Large intestine (tissue), 3 donors: ENCODE results near the gene SP8. TPM values are rescaled to one million over a fixed set of nuclear protein-coding genes. Genes with fewer than 3 reads are reported as not detected.

ENCODE experiments used
- DNase-seq, 2 donors: peaks; one replicate each; pipeline versions ENCODE4 v3.0.0 to v3.0.0-alpha.2; 2013
- H3K27ac ChIP-seq: one replicate; pipeline ENCODE4 v1.5.1; 2013; ENCODE audit warnings: low read length
- H3K27me3 ChIP-seq: 2 replicates; pipeline ENCODE4 v1.6.1; 2013; ENCODE audit warnings: low read length; ENCODE audit not compliant: control insufficient read depth, insufficient read depth
- H3K36me3 ChIP-seq: 2 replicates; pipeline ENCODE4 v1.6.1; 2013; ENCODE audit warnings: low read length; ENCODE audit not compliant: control insufficient read depth, insufficient read depth
- H3K4me1 ChIP-seq: one replicate; pipeline ENCODE4 v1.6.1; 2013; ENCODE audit warnings: low read length; ENCODE audit not compliant: control insufficient read depth, insufficient read depth
- H3K4me3 ChIP-seq: one replicate; pipeline ENCODE4 v1.5.1; 2013; ENCODE audit warnings: low read length
- H3K9me3 ChIP-seq: one replicate; pipeline ENCODE4 v1.6.1; 2013; ENCODE audit warnings: mild to moderate bottlenecking, low read depth, low read length, moderate library complexity; ENCODE audit not compliant: control insufficient read depth
- WGBS: methylation state at CpG from one replicate; pipeline ENCODE4 v1.1.5; 2013; ENCODE audit warnings: low lambda C conversion rate; ENCODE audit not compliant: insufficient coverage; 5-methylcytosine and 5-hydroxymethylcytosine counted together
- polyA plus RNA-seq: library from polyadenylated mRNA; unstranded; fragments of 120-200 nt; gene quantifications from one replicate; pipeline ENCODE4 v1.2.1, GENCODE V29; 2013

Gene SP8
- polyA plus RNA-seq, 1 donor: not detected

DNA sequence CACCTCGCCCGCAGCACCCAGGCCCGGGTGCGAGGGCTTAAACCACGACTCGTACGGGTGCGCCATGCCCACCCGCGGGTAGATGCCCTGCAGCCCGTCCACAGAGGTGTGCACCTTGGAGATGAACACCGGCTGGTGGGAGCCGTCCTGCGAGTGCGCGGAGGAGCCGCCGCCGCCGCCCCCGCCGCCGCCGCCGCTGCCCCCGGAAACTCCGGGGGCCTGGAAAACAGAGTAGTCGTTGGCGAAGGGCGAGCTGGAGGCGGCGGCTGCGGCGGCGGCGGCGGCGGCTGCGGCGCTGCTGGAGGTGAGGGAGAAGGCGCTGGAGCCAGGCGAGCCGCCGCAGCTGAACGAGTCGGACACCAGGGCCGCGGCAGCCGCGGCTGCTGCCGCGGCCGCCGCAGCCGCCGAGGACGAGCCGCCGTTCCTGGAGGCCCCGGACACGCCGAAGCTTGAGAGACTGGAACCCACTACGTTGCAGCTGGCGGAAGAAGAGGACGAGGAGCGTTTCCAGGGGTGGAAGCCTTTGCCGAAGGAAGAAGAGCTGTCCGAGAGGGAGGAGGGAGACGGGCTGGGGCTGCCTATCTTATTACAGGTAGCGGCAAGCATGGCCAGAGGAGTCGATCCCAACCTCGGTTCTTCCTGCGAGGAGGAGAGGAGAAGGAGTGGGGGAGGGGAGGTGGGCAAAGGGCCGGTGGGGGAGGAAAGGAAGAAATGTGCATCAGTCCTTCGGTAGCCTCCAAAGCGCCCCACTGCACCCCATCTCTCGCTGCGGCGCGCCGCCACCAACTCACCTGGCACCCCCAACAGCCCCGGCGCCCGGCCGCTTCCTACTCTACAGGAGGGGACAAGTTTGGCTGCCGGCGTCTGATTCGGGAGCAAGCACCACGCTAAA lies 1.3 kb downstream of the SP8 start:
- peaks cover 4% of the 10 kb centered on the region for H3K4me1 ChIP-seq
- H3K27ac ChIP-seq: no peak overlapping the region
- H3K9me3 ChIP-seq: peaks cover 13% of the 10 kb centered on the region
- no peaks in the 10 kb centered on the region for H3K36me3 ChIP-seq
- H3K27me3 ChIP-seq: peaks cover 89% of the 10 kb centered on the region
- no CpG with 5 or more reads among the region's 89 CpGs for WGBS
- peak in 1 of 2 donors; percentile 20 for DNase-seq
- peak overlapping the region; percentile 31 for H3K4me3 ChIP-seq

- Histone ChIP-seq H3K36me3 (no peaks in the 10 kb centered on the region), H3K4me1 (peaks cover 4% of the 10 kb centered on the region), H3K4me3 (no peak overlapping the region), H3K9me3 (peaks cover 13% of the 10 kb centered on the region), H3K27ac (no peak overlapping the region), H3K27me3 (peaks cover 87% of the 10 kb centered on the region)
- no CpG with 5 or more reads among the region's 93 CpGs for WGBS
- DNase-seq: peak in 1 of 2 donors; percentile 32
Measured at GRCh38 chr7:20784388-20785156, 2.1 kb downstream of the SP8 start.

DNA sequence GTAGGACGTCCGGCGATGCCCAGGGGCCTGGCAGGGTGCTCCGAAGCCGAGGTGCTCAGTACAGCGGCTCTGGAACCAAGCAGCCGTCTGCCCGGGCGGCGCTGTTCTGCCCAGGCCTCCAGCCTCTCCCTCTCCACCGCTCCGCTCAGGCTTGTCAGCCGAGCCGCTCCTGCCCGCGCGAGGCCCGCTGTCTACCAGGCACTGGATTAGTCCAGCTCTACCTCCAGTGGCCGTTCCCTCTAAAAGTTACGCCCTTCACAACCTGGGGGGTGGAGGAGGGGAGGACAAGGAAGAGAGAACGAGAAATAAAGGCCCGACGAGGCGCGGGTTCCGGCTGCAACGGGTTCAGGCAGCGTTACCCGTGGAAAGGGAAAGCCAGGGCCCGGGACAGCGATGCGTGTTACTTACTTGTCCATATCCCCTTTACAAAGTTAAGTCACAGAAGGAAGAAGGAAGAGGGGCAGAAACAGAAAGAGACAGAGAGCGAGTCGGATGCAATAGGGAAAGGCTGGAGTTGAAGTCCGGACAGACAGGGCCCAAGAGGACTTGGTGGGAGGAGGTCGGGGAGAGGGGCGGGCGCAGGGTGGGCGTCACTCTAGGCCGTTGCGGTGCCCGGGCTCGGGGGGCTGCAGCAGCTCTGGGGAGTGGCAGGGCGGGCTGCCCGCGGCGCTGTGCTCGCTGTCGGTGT lies 2.8 kb downstream of the SP8 start:
- H3K27me3 ChIP-seq: peaks cover 87% of the 10 kb centered on the region
- DNase-seq: peak; percentile 22 to 38
- H3K27ac ChIP-seq: no peak overlapping the region
- H3K36me3 ChIP-seq: no peaks in the 10 kb centered on the region
- H3K9me3 ChIP-seq: peaks cover 13% of the 10 kb centered on the region
- WGBS: no CpG with 5 or more reads among the region's 49 CpGs
- peak overlapping the region; percentile 18 for H3K4me3 ChIP-seq
- peaks cover 4% of the 10 kb centered on the region for H3K4me1 ChIP-seq

- no peaks in the 10 kb centered on the region for H3K36me3 ChIP-seq
- no peak for DNase-seq
- H3K4me3 ChIP-seq: peak overlapping the region; percentile 18
- WGBS: 38% methylated on average over 13 of the region's 15 CpGs
- H3K9me3 ChIP-seq: peaks cover 11% of the 10 kb centered on the region
- H3K27ac ChIP-seq: no peak overlapping the region
- H3K4me1 ChIP-seq: peaks cover 6% of the 10 kb centered on the region
- H3K27me3 ChIP-seq: peaks cover 87% of the 10 kb centered on the region
Measured at GRCh38 chr7:20783125-20783699, 3.5 kb downstream of the SP8 start.

- Histone ChIP-seq H3K9me3 (no peaks in the 10 kb centered on the region), H3K27ac (no peak overlapping the region), H3K27me3 (peaks cover 81% of the 10 kb centered on the region), H3K4me3 (no peak overlapping the region), H3K36me3 (no peaks in the 10 kb centered on the region), H3K4me1 (peaks cover 3% of the 10 kb centered on the region)
- DNase-seq: no peak
- WGBS: no CpG with 5 or more reads among the region's 16 CpGs
Measured at GRCh38 chr7:20779041-20779440, 7.6 kb downstream of the SP8 start.

GRCh38 chr7:20778063-20778721 lies 8.5 kb downstream of the SP8 start:
- Histone ChIP-seq H3K9me3 (no peaks in the 10 kb centered on the region), H3K4me1 (peaks cover 3% of the 10 kb centered on the region), H3K4me3 (peak overlapping the region; percentile 35), H3K27me3 (peaks cover 72% of the 10 kb centered on the region), H3K27ac (no peak overlapping the region), H3K36me3 (no peaks in the 10 kb centered on the region)
- WGBS: no CpG with 5 or more reads among the region's 63 CpGs
- peak in 1 of 2 donors; percentile 22 for DNase-seq

DNA sequence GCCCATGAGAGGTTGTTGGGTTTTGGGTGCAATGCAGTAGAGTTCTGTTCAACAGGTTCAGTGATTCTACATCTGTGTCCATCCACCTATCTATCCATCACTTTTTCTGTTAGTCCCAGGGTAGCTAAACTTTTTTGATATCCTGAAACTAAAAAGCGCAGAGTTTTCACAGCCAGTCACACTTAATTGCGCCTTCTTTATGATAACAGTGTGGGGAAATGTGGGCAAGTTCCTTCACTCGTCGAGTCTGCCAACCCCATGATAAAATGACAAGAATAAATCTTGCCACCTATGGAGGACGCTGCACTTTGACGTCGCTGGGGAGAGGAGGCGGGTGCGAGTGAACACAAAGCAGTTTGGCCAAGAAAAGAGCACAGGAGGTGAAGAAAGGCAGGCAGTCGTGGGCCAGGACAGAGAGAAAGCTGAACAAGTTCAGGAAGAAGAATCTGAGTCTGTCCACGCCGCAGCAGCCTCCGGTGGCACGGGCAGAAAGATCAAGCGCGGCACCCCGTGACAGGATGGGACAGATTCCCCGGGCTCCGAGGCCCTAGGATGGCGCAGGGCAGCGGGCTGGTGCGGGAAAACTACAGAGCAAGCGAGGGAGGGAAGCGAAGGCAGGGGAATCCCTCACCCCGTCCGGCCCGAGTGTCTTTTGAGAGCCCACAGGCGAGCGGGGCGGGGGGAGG lies 9.2 kb downstream of the SP8 start:
- peaks cover 67% of the 10 kb centered on the region for H3K27me3 ChIP-seq
- no peak overlapping the region for H3K27ac ChIP-seq
- no peaks in the 10 kb centered on the region for H3K36me3 ChIP-seq
- peak overlapping the region; percentile 19 for H3K4me3 ChIP-seq
- peaks cover 3% of the 10 kb centered on the region for H3K4me1 ChIP-seq
- no peak for DNase-seq
- H3K9me3 ChIP-seq: no peaks in the 10 kb centered on the region
- WGBS: 28% methylated on average over 7 of the region's 30 CpGs

DNA sequence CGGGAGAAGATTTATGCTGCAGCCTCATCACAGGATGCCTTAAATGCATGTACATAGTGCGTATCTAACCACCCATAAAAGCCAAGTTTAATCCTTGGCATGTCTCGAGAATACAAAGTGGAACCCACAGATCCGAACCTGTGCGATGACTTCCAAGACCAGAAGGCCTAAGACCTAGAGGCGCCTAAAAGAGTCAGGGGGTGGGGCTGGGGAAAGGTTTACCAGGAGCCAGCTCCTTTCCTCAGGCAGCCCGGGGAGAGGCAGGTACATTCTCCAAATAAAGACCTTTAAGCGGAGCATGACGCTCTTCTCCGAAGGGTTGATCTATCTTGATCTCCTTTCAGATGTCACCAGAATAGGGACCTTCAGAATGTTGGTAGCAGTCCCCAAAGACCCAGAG lies 9.7 kb downstream of the SP8 start:
- H3K4me3 ChIP-seq: no peak overlapping the region
- peaks cover 3% of the 10 kb centered on the region for H3K4me1 ChIP-seq
- H3K27me3 ChIP-seq: peaks cover 64% of the 10 kb centered on the region
- no CpG with 5 or more reads among the region's 10 CpGs for WGBS
- H3K36me3 ChIP-seq: no peaks in the 10 kb centered on the region
- H3K9me3 ChIP-seq: no peaks in the 10 kb centered on the region
- H3K27ac ChIP-seq: no peak overlapping the region
- no peak for DNase-seq

DNA sequence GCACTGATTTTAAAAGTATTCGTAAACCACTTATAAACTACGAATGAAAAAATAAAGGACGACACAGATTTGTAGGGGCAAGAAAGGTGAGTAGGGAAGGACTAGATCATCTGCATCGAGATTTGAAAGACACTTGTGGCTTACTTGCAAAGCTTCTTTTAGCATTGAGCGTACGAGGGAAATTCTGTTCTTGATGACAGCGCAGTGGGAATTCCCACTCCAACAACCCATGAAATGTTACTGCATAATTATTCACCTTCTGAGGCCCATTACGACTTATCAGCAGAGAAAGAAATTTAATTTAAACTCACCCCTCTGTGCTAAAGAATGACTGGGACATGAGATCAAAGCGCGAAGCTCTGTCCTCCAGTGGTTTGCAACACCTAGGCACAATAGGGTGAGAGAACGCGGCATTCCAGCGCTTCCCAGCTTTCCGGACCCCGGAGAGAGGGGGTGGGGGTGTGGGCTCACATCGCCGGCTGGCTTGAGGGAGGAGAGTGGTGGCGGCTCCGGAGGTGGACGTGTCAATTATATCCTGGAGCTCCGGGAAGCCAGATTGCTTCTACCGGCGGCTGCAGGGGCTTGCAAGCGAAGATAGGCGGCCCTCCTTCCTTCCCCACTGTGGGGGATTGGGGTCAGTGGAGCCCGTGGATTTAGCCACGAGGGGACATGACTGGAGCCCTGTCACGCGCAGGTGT lies 10.3 kb downstream of the SP8 start:
- WGBS: 48% methylated on average over 5 of the region's 29 CpGs
- Histone ChIP-seq H3K27me3 (peaks cover 64% of the 10 kb centered on the region), H3K4me1 (peaks cover 3% of the 10 kb centered on the region), H3K27ac (no peak overlapping the region), H3K36me3 (no peaks in the 10 kb centered on the region), H3K4me3 (no peak overlapping the region), H3K9me3 (no peaks in the 10 kb centered on the region)
- no peak for DNase-seq
